ENCODE results near the gene TARBP2. TPM values are rescaled to one million over a fixed set of nuclear protein-coding genes. Genes with fewer than 3 reads are reported as not detected.

Gene TARBP2
- total and polyA plus RNA-seq, 2 donors from 2014 or later, result 32.5 to 36.3 TPM

DNA sequence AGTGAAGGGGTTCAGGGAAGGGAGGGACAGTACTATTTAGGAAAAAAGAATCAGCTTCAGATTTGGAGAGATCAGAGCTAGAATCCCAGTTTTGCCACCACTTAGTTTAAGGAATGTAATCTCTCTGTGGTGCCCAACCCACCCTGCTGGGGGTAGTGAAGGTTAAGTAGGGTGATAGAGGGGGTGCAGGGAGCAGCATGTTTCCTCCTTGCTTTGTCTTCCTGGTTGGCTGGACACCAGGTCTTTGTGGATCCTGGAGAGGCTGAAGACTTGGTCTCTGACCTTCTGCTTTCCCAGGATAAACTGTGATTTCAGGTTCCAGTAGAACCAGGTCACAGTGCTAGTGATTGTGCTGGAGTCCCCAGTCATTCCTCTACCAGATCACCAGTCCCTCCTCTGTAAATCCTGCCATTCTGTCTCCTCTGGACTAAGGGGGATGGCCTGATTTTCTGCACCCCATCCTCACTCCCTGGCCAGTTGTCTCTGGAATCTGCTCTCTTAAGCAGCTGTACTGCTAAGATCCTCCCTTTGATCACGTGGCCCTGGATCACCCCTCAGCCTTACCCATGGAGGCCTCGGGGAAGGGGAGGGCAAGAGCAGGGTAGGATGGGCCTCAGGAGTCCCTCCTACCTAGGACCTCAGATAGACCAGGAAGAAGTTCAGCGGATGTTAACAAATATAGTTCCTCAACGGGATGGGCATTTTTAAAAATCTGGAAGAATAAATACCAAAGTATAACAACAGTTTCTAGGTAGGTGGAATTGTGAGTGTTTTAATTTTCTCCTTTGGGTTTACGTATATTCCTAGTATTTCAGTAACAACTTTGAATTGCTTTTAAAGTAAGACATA, 5.0 kb upstream of the TARBP2 start:
- peak overlapping the region; percentile 6 to 52 for H3K27ac ChIP-seq (ENCODE audit: low read depth in 2 of 2, low read length in 2 of 2)
- no peak for FAIRE-seq
- no peak overlapping the region for H3K4me3 ChIP-seq (ENCODE audit: low read length in 3 of 3)
- H3K36me3 ChIP-seq (ENCODE audit: control insufficient read depth in 2 of 3, insufficient read depth in 3 of 3, low read length in 3 of 3), result no peaks in the 10 kb centered on the region
- no peaks in the 10 kb centered on the region for H3K27me3 ChIP-seq (ENCODE audit: control insufficient read depth, insufficient read depth, low read length)
- intact Hi-C loops (cut with DNase I), result no loop called here
- no peaks in the 10 kb centered on the region for H3K9me3 ChIP-seq (ENCODE audit: control insufficient read depth in 2 of 3, insufficient read depth in 1 of 3, low read length in 3 of 3)
- TF ChIP-seq, protein P1, sequence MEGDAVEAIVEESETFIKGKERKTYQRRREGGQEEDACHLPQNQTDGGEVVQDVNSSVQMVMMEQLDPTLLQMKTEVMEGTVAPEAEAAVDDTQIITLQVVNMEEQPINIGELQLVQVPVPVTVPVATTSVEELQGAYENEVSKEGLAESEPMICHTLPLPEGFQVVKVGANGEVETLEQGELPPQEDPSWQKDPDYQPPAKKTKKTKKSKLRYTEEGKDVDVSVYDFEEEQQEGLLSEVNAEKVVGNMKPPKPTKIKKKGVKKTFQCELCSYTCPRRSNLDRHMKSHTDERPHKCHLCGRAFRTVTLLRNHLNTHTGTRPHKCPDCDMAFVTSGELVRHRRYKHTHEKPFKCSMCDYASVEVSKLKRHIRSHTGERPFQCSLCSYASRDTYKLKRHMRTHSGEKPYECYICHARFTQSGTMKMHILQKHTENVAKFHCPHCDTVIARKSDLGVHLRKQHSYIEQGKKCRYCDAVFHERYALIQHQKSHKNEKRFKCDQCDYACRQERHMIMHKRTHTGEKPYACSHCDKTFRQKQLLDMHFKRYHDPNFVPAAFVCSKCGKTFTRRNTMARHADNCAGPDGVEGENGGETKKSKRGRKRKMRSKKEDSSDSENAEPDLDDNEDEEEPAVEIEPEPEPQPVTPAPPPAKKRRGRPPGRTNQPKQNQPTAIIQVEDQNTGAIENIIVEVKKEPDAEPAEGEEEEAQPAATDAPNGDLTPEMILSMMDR (IDR thresholded peaks at IDR 0.05; ENCODE audit: borderline replicate concordance, extremely low read depth, insufficient read depth), result no peak
- DNase-seq, result peak; percentile 72 to 91 (median 81)
- H3K9ac ChIP-seq (ENCODE audit: low read length in 3 of 3), result peak overlapping the region in 1 of 3 donors; percentile 30
- H3K4me1 ChIP-seq (ENCODE audit: control insufficient read depth in 2 of 3, insufficient read depth in 2 of 3, low read depth in 1 of 3, low read length in 3 of 3), result peaks cover 0 to 26% (median 23%) of the 10 kb centered on the region in 3 donors

DNA sequence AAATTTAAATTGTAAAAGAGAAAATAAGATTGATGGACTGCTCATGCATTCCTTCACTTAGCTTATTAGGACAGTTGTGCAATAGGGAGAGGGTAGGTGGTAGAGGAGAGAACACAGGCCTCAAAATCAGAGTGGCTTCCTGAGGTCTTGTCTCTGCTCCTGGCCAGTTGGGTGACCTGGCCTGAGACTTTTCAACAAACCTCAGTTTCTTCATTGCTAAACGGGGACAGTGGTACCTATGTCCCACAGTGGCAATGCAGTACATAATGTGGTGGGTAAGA, 4.4 kb upstream of the TARBP2 start:
- peaks cover 1 to 29% (median 26%) of the 10 kb centered on the region in 3 donors for H3K4me1 ChIP-seq (ENCODE audit: control insufficient read depth in 2 of 3, insufficient read depth in 2 of 3, low read depth in 1 of 3, low read length in 3 of 3)
- TF ChIP-seq, protein P1 (IDR thresholded peaks at IDR 0.05; ENCODE audit: borderline replicate concordance, extremely low read depth, insufficient read depth), result no peak
- FAIRE-seq, result no peak
- intact Hi-C loops (cut with DNase I), result no loop called here
- peak overlapping the region in 1 of 2 donors; percentile 8 for H3K27ac ChIP-seq (ENCODE audit: low read depth in 2 of 2, low read length in 2 of 2)
- no peaks in the 10 kb centered on the region for H3K9me3 ChIP-seq (ENCODE audit: control insufficient read depth in 2 of 3, insufficient read depth in 1 of 3, low read length in 3 of 3)
- H3K27me3 ChIP-seq (ENCODE audit: control insufficient read depth, insufficient read depth, low read length), result no peaks in the 10 kb centered on the region
- peak overlapping the region in 1 of 3 donors; percentile 13 for H3K4me3 ChIP-seq (ENCODE audit: low read length in 3 of 3)
- no peak for DNase-seq
- peak overlapping the region in 1 of 3 donors; percentile 30 for H3K9ac ChIP-seq (ENCODE audit: low read length in 3 of 3)
- H3K36me3 ChIP-seq (ENCODE audit: control insufficient read depth in 2 of 3, insufficient read depth in 3 of 3, low read length in 3 of 3), result no peaks in the 10 kb centered on the region

DNA sequence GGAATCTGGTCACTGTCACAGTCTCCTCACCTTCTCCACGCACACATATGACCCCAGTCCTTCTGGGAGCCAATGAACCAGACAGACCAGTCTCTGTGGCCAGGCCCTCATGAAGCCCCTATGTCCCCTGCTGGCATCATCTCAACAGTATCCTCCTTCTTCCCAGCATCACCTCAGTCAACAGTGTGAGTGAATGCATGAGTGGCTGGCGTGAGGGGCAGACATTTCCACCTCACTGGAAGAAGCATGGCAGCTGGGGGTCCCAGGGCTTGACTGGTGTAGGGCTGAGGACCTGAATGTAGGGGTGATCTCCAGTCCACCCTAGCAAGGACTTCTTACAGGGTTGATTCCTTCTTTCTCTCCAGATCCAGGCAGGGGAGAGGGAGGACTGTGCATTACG, 3.6 kb upstream of the TARBP2 start:
- peaks cover 2 to 36% (median 27%) of the 10 kb centered on the region in 3 donors for H3K4me1 ChIP-seq (ENCODE audit: control insufficient read depth in 2 of 3, insufficient read depth in 2 of 3, low read depth in 1 of 3, low read length in 3 of 3)
- intact Hi-C loops (cut with DNase I), result no loop called here

More for the DNA sequence above, 3.6 kb upstream of the TARBP2 start:
- TF ChIP-seq, protein P1 (IDR thresholded peaks at IDR 0.05; ENCODE audit: borderline replicate concordance, extremely low read depth, insufficient read depth), result no peak
- Histone ChIP-seq H3K27me3 (ENCODE audit: control insufficient read depth, insufficient read depth, low read length) (no peaks in the 10 kb centered on the region), H3K27ac (ENCODE audit: low read depth in 2 of 2, low read length in 2 of 2) (no peak overlapping the region), H3K36me3 (ENCODE audit: control insufficient read depth in 2 of 3, insufficient read depth in 3 of 3, low read length in 3 of 3) (no peaks in the 10 kb centered on the region), H3K9ac (ENCODE audit: low read length in 3 of 3) (no peak overlapping the region), H3K9me3 (ENCODE audit: control insufficient read depth in 2 of 3, insufficient read depth in 1 of 3, low read length in 3 of 3) (no peaks in the 10 kb centered on the region), H3K4me3 (ENCODE audit: low read length in 3 of 3) (no peak overlapping the region)
- DNase-seq (peak in 1 of 5 donors; percentile 48), FAIRE-seq (no peak)
